ENCODE data around the gene ARMH1.

The ARMH1 gene

GRCh38 chr1:44739307-44740178 is 65.0 kb downstream of the ARMH1 start, which contains the start of gene KIF2C (continued):
- peak; percentile 12 for TF ChIP-seq ZBTB11 (tag by site-specific recombination; conservative IDR thresholded peaks at IDR 0.05; ENCODE audit: low read depth)
- TF ChIP-seq ZNF175 (tag by site-specific recombination; IDR thresholded peaks at IDR 0.05) = no peak
- no peak for TF ChIP-seq ZNF391 (tag by site-specific recombination; IDR thresholded peaks at IDR 0.05; ENCODE audit: borderline replicate concordance, low read depth)
- no peak for TF ChIP-seq ZNF621 (tag by site-specific recombination; IDR thresholded peaks at IDR 0.05)
- peak; percentile 15; the same call in 1 of the 2 replicates for TF ChIP-seq MZF1 (tag by site-specific recombination; IDR thresholded peaks at IDR 0.05; ENCODE audit: borderline replicate concordance)
- no peak for TF ChIP-seq ZNF654 (tag by site-specific recombination; IDR thresholded peaks at IDR 0.05; ENCODE audit: low read depth)
- TF ChIP-seq ZSCAN4 (tag by site-specific recombination; IDR thresholded peaks at IDR 0.05) = no peak
- no peak for TF ChIP-seq SCRT2 (tag by site-specific recombination; IDR thresholded peaks at IDR 0.05)
- TF ChIP-seq ZNF701 (tag by site-specific recombination; IDR thresholded peaks at IDR 0.05) = no peak
- TF ChIP-seq HOXC10 (CRISPR knock-in tag; IDR thresholded peaks at IDR 0.05) = no peak

GRCh38 chr1:44740179-44740617 is 65.7 kb downstream of the ARMH1 start:
- peaks cover 31 to 37% of the 10 kb centered on the region in 2 experiments for H3K36me3 ChIP-seq (ENCODE audit: control insufficient read depth in 2 of 2, insufficient read depth in 1 of 2, low read length in 2 of 2)
- no peaks in the 10 kb centered on the region for H3K9me3 ChIP-seq (ENCODE audit: control insufficient read depth, insufficient read depth, low read depth, low read length)
- H3K27ac ChIP-seq (ENCODE audit: extremely low read depth, low read depth, low read length) = peak overlapping the region; percentile 78
- H3K4me1 ChIP-seq (ENCODE audit: control insufficient read depth, insufficient read depth, low read length) = peaks cover 3% of the 10 kb centered on the region; the same call in 1 of the 2 replicates
- CTCF ChIA-PET = interaction anchor here (1.2 to 3.4 kb wide), 2 partner anchors 9 to 11 kb away, joined by 4 to 19 read pairs; partner anchors contain the start of gene RNU5D-1
- POLR2A ChIA-PET = interaction anchor here (0.5 to 2.3 kb wide), 5 partner anchors 10 to 563 kb away, joined by 3 to 15 read pairs (median 4); partner anchors contain the start of gene RPS8
- H3K4me3 ChIP-seq (ENCODE audit: low read depth, low read length) = peak overlapping the region; percentile 66
- 0 out of 2 replicates have a peak, but pooled peaks have one; percentile 16 for TF ChIP-seq PRDM1 (tag by site-specific recombination; IDR thresholded peaks at IDR 0.05)
- TF ChIP-seq ZNF335 (tag by site-specific recombination; conservative IDR thresholded peaks at IDR 0.05) = peak; percentile 2
- TF ChIP-seq ZBTB11 (tag by site-specific recombination; conservative IDR thresholded peaks at IDR 0.05; ENCODE audit: low read depth) = no peak
- TF ChIP-seq ZBTB7A (tag by site-specific recombination; IDR thresholded peaks at IDR 0.05; ENCODE audit: low read depth) = no peak
- no peak for TF ChIP-seq BCL6B (tag by site-specific recombination; IDR thresholded peaks at IDR 0.05)

Data from HEK293 (cell line).